GM21529 (cell line): Measurements from ENCODE around the gene YTHDF1.

ENCODE experiments used
- ATAC-seq: cut with Tn5 transposase; IDR thresholded peaks from one replicate; pipeline ENCODE4 v1.9.1; 2021; ENCODE audit not compliant: unreplicated experiment

YTHDF1 gene

GRCh38 chr20:63186528-63187316 is 29.2 kb downstream of the YTHDF1 start:
- ATAC-seq, result no peak

- ATAC-seq, result no peak
These were observed 29.8 kb downstream of the YTHDF1 start for GRCh38 chr20:63186084-63186483.

GRCh38 chr20:63185215-63185796 is 30.6 kb downstream of the YTHDF1 start:
- ATAC-seq, result no peak

- ATAC-seq, result no peak
These were observed 32.3 kb downstream of the YTHDF1 start for GRCh38 chr20:63183422-63184146.

- no peak for ATAC-seq
These were observed 33.0 kb downstream of the YTHDF1 start for GRCh38 chr20:63182946-63183415.

- no peak for ATAC-seq
These were observed 33.5 kb downstream of the YTHDF1 start for GRCh38 chr20:63182425-63182824.

GRCh38 chr20:63181226-63181625 is 34.7 kb downstream of the YTHDF1 start:
- no peak for ATAC-seq

GRCh38 chr20:63180569-63181185 is 35.3 kb downstream of the YTHDF1 start:
- no peak for ATAC-seq

- ATAC-seq, result no peak
These were observed 36.0 kb downstream of the YTHDF1 start for GRCh38 chr20:63179687-63180568.

GRCh38 chr20:63178889-63179686 is 36.8 kb downstream of the YTHDF1 start:
- no peak for ATAC-seq

GRCh38 chr20:63178446-63178820 is 37.5 kb downstream of the YTHDF1 start:
- ATAC-seq, result no peak

GRCh38 chr20:63177785-63178445 is 38.0 kb downstream of the YTHDF1 start:
- no peak for ATAC-seq

GRCh38 chr20:63177134-63177784 is 38.7 kb downstream of the YTHDF1 start:
- ATAC-seq, result no peak

GRCh38 chr20:63176427-63177133 is 39.4 kb downstream of the YTHDF1 start:
- no peak for ATAC-seq

- ATAC-seq, result no peak
These were observed 39.9 kb downstream of the YTHDF1 start for GRCh38 chr20:63176034-63176426.

- no peak for ATAC-seq
These were observed 40.7 kb downstream of the YTHDF1 start for GRCh38 chr20:63175038-63175895.
